ENCODE data around the gene MRPL34.

GRCh38 chr19:17329366-17330261 is 23.9 kb downstream of the MRPL34 start:
- TF ChIP-seq EZH2phosphoT487 (IDR thresholded peaks at IDR 0.05; ENCODE audit: borderline replicate concordance, low read length) (no peak), EZH2 (IDR thresholded peaks at IDR 0.05; ENCODE audit: low read length, unreplicated experiment) (no peak), CTCF (conservative IDR thresholded peaks at IDR 0.05; ENCODE audit: low read depth, low read length) (no peak)
